Prostate gland (tissue), 2 donors: ENCODE measurements around the gene LRRC37B. TPM values are rescaled to one million over a fixed set of nuclear protein-coding genes. Genes with fewer than 3 reads are reported as not detected.
"Not testable (repeated sequence)": the region's sequence is repeated elsewhere in the genome, so short reads cannot be mapped to it uniquely, and the experiment has no call there.

Experiments used
- DNase-seq: peaks from one replicate; pipeline ENCODE4 v3.0.0-alpha.2; 2019; ENCODE audit warnings: low spot score
- H3K27ac ChIP-seq, 2 donors: fragments of 200-600 bp; sonication (generic); 2 replicates each; pipeline ENCODE4 v1.5.1; 2017 to 2019
- H3K27me3 ChIP-seq: fragments of 200-600 bp; sonication (generic); replicated peaks from 2 replicates; pipeline ENCODE4 v1.5.1; 2019; ENCODE audit not compliant: insufficient read depth
- H3K36me3 ChIP-seq, 2 donors: fragments of 200-600 bp; sonication (generic); 1 replicate in 1 of 2; 2 replicates in 1 of 2; pipeline versions ENCODE4 v1.5.1 to v1.8.1; 2017 to 2019
- H3K4me1 ChIP-seq: fragments of 200-600 bp; sonication (generic); replicated peaks from 2 replicates; pipeline ENCODE4 v1.5.1; 2019
- H3K4me3 ChIP-seq, 2 donors: fragments of 200-600 bp; sonication (generic); 2 replicates each; pipeline ENCODE4 v1.5.1; 2017 to 2019
- H3K9me3 ChIP-seq: fragments of 200-600 bp; sonication (generic); 2 replicates; pipeline ENCODE4 v1.5.1; 2017
- CTCF ChIP-seq, 4 experiments: fragments of 200-600 bp in 2 of 4; fragments of 450-650 bp in 2 of 4; sonication (generic) in 2 of 4; IDR thresholded peaks; 1 replicate in 3 of 4; 2 replicates in 1 of 4; pipeline ENCODE4 v1.5.1; 2016 to 2019; ENCODE audit warnings: antibody characterized with exemption in 4 of 4, mild to moderate bottlenecking in 2 of 4, moderate library complexity in 2 of 4
- POLR2A ChIP-seq: fragments of 450-650 bp; IDR thresholded peaks from one replicate; pipeline ENCODE4 v1.6.1; 2016; ENCODE audit warnings: antibody characterized with exemption, mild to moderate bottlenecking
- POLR2AphosphoS5 ChIP-seq: sonication (generic); formaldehyde crosslinking; IDR thresholded peaks from one replicate; pipeline ENCODE4 v1.6.1; 2017; ENCODE audit warnings: antibody characterized with exemption
- WGBS: methylation state at CpG from one replicate; pipeline ENCODE4 v1.1.5; 2018; 5-methylcytosine and 5-hydroxymethylcytosine counted together
- intact Hi-C: fragments of 100-400 bp; cut with DNase I; formaldehyde crosslinking; loops from one replicate; pipeline ENCODE4 v1.14.2; 2022
- total RNA-seq, 2 donors: library from RNA; depleted of rRNA; stranded (reverse); fragments of >200 nt; gene quantifications; one replicate each; pipeline ENCODE4 v1.1.0, GENCODE V29; 2016

LRRC37B gene
- total RNA-seq, 2 donors from 2014 or later: 8.7 to 23.6 TPM

- Histone ChIP-seq H3K4me1 (no peaks in the 10 kb centered on the region), H3K36me3 (no peaks in the 10 kb centered on the region), H3K27ac (no peak overlapping the region), H3K27me3 (no peaks in the 10 kb centered on the region), H3K4me3 (no peak overlapping the region), H3K9me3 (no peaks in the 10 kb centered on the region)
- intact Hi-C loops: no loop called here
- 52% methylated on average over 9 of the region's 9 CpGs for WGBS
- TF ChIP-seq CTCF (IDR thresholded peaks at IDR 0.05) (no peak), POLR2A (no peak), POLR2AphosphoS5 (no peak)
- DNase-seq: no peak
Observed at GRCh38 chr17:32015245-32016013, 8.2 kb downstream of the LRRC37B start.

- 92% methylated on average over 7 of the region's 7 CpGs for WGBS
- intact Hi-C loops: no loop called here
- Histone ChIP-seq H3K36me3 (no peaks in the 10 kb centered on the region), H3K9me3 (no peaks in the 10 kb centered on the region), H3K4me3 (no peak overlapping the region), H3K4me1 (no peaks in the 10 kb centered on the region), H3K27ac (no peak overlapping the region), H3K27me3 (no peaks in the 10 kb centered on the region)
- TF ChIP-seq CTCF (IDR thresholded peaks at IDR 0.05) (no peak), POLR2A (no peak), POLR2AphosphoS5 (no peak)
- no peak for DNase-seq
Observed at GRCh38 chr17:32016231-32016630, 9.0 kb downstream of the LRRC37B start.

GRCh38 chr17:32019228-32019627 is 12.0 kb downstream of the LRRC37B start:
- TF ChIP-seq POLR2A: no peak
- TF ChIP-seq POLR2AphosphoS5: no peak
- no peak for TF ChIP-seq CTCF (IDR thresholded peaks at IDR 0.05)
- intact Hi-C loops: no loop called here
- no peaks in the 10 kb centered on the region for H3K36me3 ChIP-seq
- no peak overlapping the region for H3K4me3 ChIP-seq
- no peaks in the 10 kb centered on the region for H3K9me3 ChIP-seq
- H3K27ac ChIP-seq: no peak overlapping the region
- H3K4me1 ChIP-seq: no peaks in the 10 kb centered on the region
- H3K27me3 ChIP-seq: no peaks in the 10 kb centered on the region
- 96% methylated on average over 1 of the region's 1 CpG for WGBS
- DNase-seq: no peak

GRCh38 chr17:32020943-32021614 is 13.9 kb downstream of the LRRC37B start:
- no peak for DNase-seq
- 75% methylated on average over 16 of the region's 16 CpGs for WGBS
- TF ChIP-seq CTCF (IDR thresholded peaks at IDR 0.05): no peak
- no peak for TF ChIP-seq POLR2A
- no peak for TF ChIP-seq POLR2AphosphoS5
- H3K4me1 ChIP-seq: no peaks in the 10 kb centered on the region
- H3K27me3 ChIP-seq: no peaks in the 10 kb centered on the region
- H3K4me3 ChIP-seq: no peak overlapping the region
- no peaks in the 10 kb centered on the region for H3K9me3 ChIP-seq
- intact Hi-C loops: no loop called here
- no peak overlapping the region for H3K27ac ChIP-seq
- H3K36me3 ChIP-seq: no peaks in the 10 kb centered on the region

- intact Hi-C loops: no loop called here
- WGBS: 89% methylated on average over 7 of the region's 7 CpGs
- no peak for TF ChIP-seq POLR2A
- no peak for TF ChIP-seq CTCF (IDR thresholded peaks at IDR 0.05)
- TF ChIP-seq POLR2AphosphoS5: no peak
- Histone ChIP-seq H3K27me3 (no peaks in the 10 kb centered on the region), H3K4me3 (no peak overlapping the region), H3K27ac (no peak overlapping the region), H3K36me3 (no peaks in the 10 kb centered on the region), H3K4me1 (no peaks in the 10 kb centered on the region), H3K9me3 (no peaks in the 10 kb centered on the region)
- no peak for DNase-seq
Observed at GRCh38 chr17:32021615-32021955, 14.4 kb downstream of the LRRC37B start.

GRCh38 chr17:32022554-32022953 is 15.4 kb downstream of the LRRC37B start:
- intact Hi-C loops, H3K4me3 ChIP-seq, H3K9me3 ChIP-seq, H3K27ac ChIP-seq, H3K4me1 ChIP-seq, H3K36me3 ChIP-seq, H3K27me3 ChIP-seq, DNase-seq: not testable (repeated sequence)
- WGBS: 98% methylated on average over 3 of the region's 5 CpGs

GRCh38 chr17:32027271-32027670 is 20.1 kb downstream of the LRRC37B start:
- intact Hi-C loops: not testable (repeated sequence)

More at GRCh38 chr17:32027271-32027670, 20.1 kb downstream of the LRRC37B start:
- 92% methylated on average over 4 of the region's 4 CpGs for WGBS
- H3K27ac ChIP-seq, H3K27me3 ChIP-seq, H3K9me3 ChIP-seq, DNase-seq, H3K4me1 ChIP-seq, H3K36me3 ChIP-seq, H3K4me3 ChIP-seq: not testable (repeated sequence)
